Adipocyte (in vitro differentiated cells): ENCODE measurements around the gene ZSCAN20.
A peak's percentile ranks its signal among the peaks of the same experiment; 100 is the strongest.

Source experiments
- DNase-seq: peaks from one replicate; pipeline ENCODE4 v3.0.0-alpha.2; 2015; ENCODE audit warnings: low read depth
- H3K27me3 ChIP-seq: replicated peaks from 2 replicates; pipeline ENCODE4 v1.7.0; 2013; ENCODE audit warnings: mild to moderate bottlenecking, low read length, moderate library complexity; ENCODE audit not compliant: control insufficient read depth, insufficient read depth
- H3K36me3 ChIP-seq: 2 replicates; pipeline ENCODE4 v1.7.0; 2013; ENCODE audit warnings: low read length, mild to moderate bottlenecking, moderate library complexity; ENCODE audit not compliant: control insufficient read depth, insufficient read depth, severe bottlenecking
- H3K4me1 ChIP-seq: 2 replicates; pipeline ENCODE4 v1.7.0; 2013; ENCODE audit warnings: mild to moderate bottlenecking, low read length, moderate library complexity; ENCODE audit not compliant: control insufficient read depth, insufficient read depth
- H3K4me3 ChIP-seq: 2 replicates; pipeline ENCODE4 v1.7.0; 2013; ENCODE audit warnings: mild to moderate bottlenecking, low read length, moderate library complexity
- H3K9ac ChIP-seq: 2 replicates; pipeline ENCODE4 v1.7.0; 2013; ENCODE audit warnings: mild to moderate bottlenecking, low read length, moderate library complexity
- H3K9me3 ChIP-seq: 2 replicates; pipeline ENCODE4 v1.7.0; 2013; ENCODE audit warnings: mild to moderate bottlenecking, low read length, moderate library complexity; ENCODE audit not compliant: control insufficient read depth

Gene ZSCAN20

GRCh38 chr1:33468011-33468410 lies 4.4 kb upstream of the ZSCAN20 start:
- Histone ChIP-seq H3K9ac (no peak overlapping the region), H3K4me3 (no peak overlapping the region), H3K36me3 (no peaks in the 10 kb centered on the region), H3K9me3 (no peaks in the 10 kb centered on the region), H3K27me3 (no peaks in the 10 kb centered on the region), H3K4me1 (peaks cover 31% of the 10 kb centered on the region)
- no peak for DNase-seq

- Histone ChIP-seq H3K4me3 (no peak overlapping the region), H3K27me3 (no peaks in the 10 kb centered on the region), H3K4me1 (peaks cover 36% of the 10 kb centered on the region), H3K9ac (no peak overlapping the region), H3K36me3 (no peaks in the 10 kb centered on the region), H3K9me3 (no peaks in the 10 kb centered on the region)
- DNase-seq, result no peak
Measured at GRCh38 chr1:33468531-33468930, 3.9 kb upstream of the ZSCAN20 start.

- no peak for DNase-seq
- Histone ChIP-seq H3K4me1 (peaks cover 41% of the 10 kb centered on the region), H3K4me3 (no peak overlapping the region), H3K9me3 (no peaks in the 10 kb centered on the region), H3K36me3 (no peaks in the 10 kb centered on the region), H3K9ac (no peak overlapping the region), H3K27me3 (no peaks in the 10 kb centered on the region)
Measured at GRCh38 chr1:33468967-33469366, 3.5 kb upstream of the ZSCAN20 start.

GRCh38 chr1:33469691-33470090 lies 2.8 kb upstream of the ZSCAN20 start:
- no peaks in the 10 kb centered on the region for H3K9me3 ChIP-seq
- no peak overlapping the region for H3K4me3 ChIP-seq
- H3K4me1 ChIP-seq, result peaks cover 46% of the 10 kb centered on the region
- no peaks in the 10 kb centered on the region for H3K27me3 ChIP-seq
- DNase-seq, result no peak
- no peaks in the 10 kb centered on the region for H3K36me3 ChIP-seq
- H3K9ac ChIP-seq, result no peak overlapping the region

GRCh38 chr1:33470495-33471012 lies 1.9 kb upstream of the ZSCAN20 start:
- H3K36me3 ChIP-seq, result no peaks in the 10 kb centered on the region
- no peak overlapping the region for H3K9ac ChIP-seq
- H3K27me3 ChIP-seq, result no peaks in the 10 kb centered on the region
- H3K4me1 ChIP-seq, result peaks cover 46% of the 10 kb centered on the region
- no peaks in the 10 kb centered on the region for H3K9me3 ChIP-seq
- no peak overlapping the region for H3K4me3 ChIP-seq
- DNase-seq, result peak; percentile 96

- Histone ChIP-seq H3K36me3 (no peaks in the 10 kb centered on the region), H3K9me3 (no peaks in the 10 kb centered on the region), H3K4me1 (peaks cover 43% of the 10 kb centered on the region), H3K27me3 (no peaks in the 10 kb centered on the region), H3K9ac (peak overlapping the region; percentile 75), H3K4me3 (no peak overlapping the region)
- no peak for DNase-seq
Measured at GRCh38 chr1:33471416-33471815, 1.0 kb upstream of the ZSCAN20 start.

GRCh38 chr1:33473900-33474299 lies 1.5 kb downstream of the ZSCAN20 start:
- peaks cover 35% of the 10 kb centered on the region for H3K4me1 ChIP-seq
- DNase-seq, result no peak
- no peaks in the 10 kb centered on the region for H3K27me3 ChIP-seq
- H3K4me3 ChIP-seq, result peak overlapping the region; percentile 90
- H3K9me3 ChIP-seq, result no peaks in the 10 kb centered on the region
- no peaks in the 10 kb centered on the region for H3K36me3 ChIP-seq
- H3K9ac ChIP-seq, result no peak overlapping the region

- H3K4me3 ChIP-seq, result no peak overlapping the region
Measured at GRCh38 chr1:33477451-33477850, 5.0 kb downstream of the ZSCAN20 start.

GRCh38 chr1:33482412-33482811 lies 10.0 kb downstream of the ZSCAN20 start:
- no peak overlapping the region for H3K4me3 ChIP-seq
- H3K27me3 ChIP-seq, result no peaks in the 10 kb centered on the region
- no peak for DNase-seq

More at GRCh38 chr1:33477451-33477850, 5.0 kb downstream of the ZSCAN20 start:
- peaks cover 18% of the 10 kb centered on the region for H3K4me1 ChIP-seq
- peaks cover 22% of the 10 kb centered on the region for H3K36me3 ChIP-seq
- H3K9ac ChIP-seq, result no peak overlapping the region
- H3K27me3 ChIP-seq, result no peaks in the 10 kb centered on the region
- H3K9me3 ChIP-seq, result no peaks in the 10 kb centered on the region
- DNase-seq, result no peak

GRCh38 chr1:33488624-33489023 lies 16.2 kb downstream of the ZSCAN20 start:
- Histone ChIP-seq H3K9me3 (peaks cover 30% of the 10 kb centered on the region), H3K9ac (no peak overlapping the region), H3K4me1 (no peaks in the 10 kb centered on the region), H3K27me3 (no peaks in the 10 kb centered on the region), H3K4me3 (no peak overlapping the region), H3K36me3 (peaks cover 64% of the 10 kb centered on the region)
- DNase-seq, result no peak

More at GRCh38 chr1:33482412-33482811, 10.0 kb downstream of the ZSCAN20 start:
- Histone ChIP-seq H3K36me3 (peaks cover 33% of the 10 kb centered on the region), H3K4me1 (no peaks in the 10 kb centered on the region), H3K9me3 (peaks cover 5% of the 10 kb centered on the region), H3K9ac (no peak overlapping the region)

GRCh38 chr1:33494929-33495328 lies 22.5 kb downstream of the ZSCAN20 start:
- Histone ChIP-seq H3K9ac (no peak overlapping the region), H3K36me3 (peaks cover 62% of the 10 kb centered on the region), H3K9me3 (peaks cover 73% of the 10 kb centered on the region), H3K27me3 (no peaks in the 10 kb centered on the region), H3K4me1 (no peaks in the 10 kb centered on the region), H3K4me3 (peak overlapping the region; percentile 69)
- no peak for DNase-seq

GRCh38 chr1:33497410-33497809 lies 25.0 kb downstream of the ZSCAN20 start:
- no peaks in the 10 kb centered on the region for H3K4me1 ChIP-seq
- no peak overlapping the region for H3K4me3 ChIP-seq
- peaks cover 38% of the 10 kb centered on the region for H3K36me3 ChIP-seq
- H3K9me3 ChIP-seq, result peaks cover 59% of the 10 kb centered on the region
- H3K27me3 ChIP-seq, result no peaks in the 10 kb centered on the region
- H3K9ac ChIP-seq, result no peak overlapping the region
- DNase-seq, result no peak
